GM18507 (cell line): ENCODE data around the gene THAP6.
"Not testable (repeated sequence)": the region's sequence is repeated elsewhere in the genome, so short reads cannot be mapped to it uniquely, and the experiment has no call there.

Source experiments
- DNase-seq: peaks from one replicate; pipeline ENCODE4 v3.0.0; 2011; ENCODE audit warnings: low read depth; ENCODE audit not compliant: insufficient read length; ENCODE audit errors: extremely low spot score
- FAIRE-seq: peaks from 2 replicates; lab custom pipeline; 2011; peaks lifted over from hg19 to GRCh38; lab: Jason Lieb, UNC

Gene THAP6

DNA sequence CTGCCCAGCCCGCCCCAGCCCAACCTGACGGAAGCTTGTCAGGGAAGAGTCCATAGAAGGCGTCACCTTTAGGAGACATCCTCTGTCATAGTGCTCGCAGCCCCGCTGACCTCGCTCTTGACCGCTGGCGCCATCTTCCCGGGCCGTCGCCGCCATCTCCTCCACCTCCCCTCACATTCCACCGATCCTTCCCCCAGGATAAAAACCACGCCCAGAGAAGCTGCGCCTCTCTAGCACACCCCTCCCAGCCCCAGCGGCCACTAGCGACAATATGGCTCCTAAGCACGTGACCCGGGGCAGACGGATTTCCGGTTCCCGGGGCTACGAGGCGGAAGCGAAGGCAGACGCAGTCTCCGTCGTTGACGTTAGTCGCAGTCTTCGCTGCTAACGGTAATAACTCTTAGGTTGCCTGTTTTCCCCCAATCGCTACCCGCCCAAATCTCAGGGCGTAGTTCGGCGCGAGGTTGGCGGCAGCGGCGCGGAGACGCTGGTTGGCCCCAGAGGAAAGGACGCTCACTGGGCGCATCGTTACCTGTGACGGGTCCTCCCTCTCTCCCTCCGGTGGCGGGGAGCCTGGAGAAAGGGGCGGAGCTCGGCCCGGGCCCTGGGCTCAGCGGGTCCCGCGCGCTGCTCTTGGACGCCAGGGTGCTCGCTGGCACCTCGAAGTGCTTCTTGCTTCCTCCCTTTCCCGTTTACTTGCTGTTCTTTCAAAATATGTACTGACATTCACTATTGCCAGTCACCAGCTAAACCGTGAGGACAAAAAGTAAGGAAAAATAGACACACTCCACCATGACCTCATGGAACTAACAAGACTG lies at the start of gene THAP6, which contains the start of gene RCHY1:
TSS of gene THAP6 (plus strand) at position 343 of the 818 bp plus-strand sequence. CDS start 980 bp downstream, outside the sequence.
TSS of gene RCHY1 (minus strand) at position 273 of the 818 bp plus-strand sequence. CDS start at position 156, 117 bp downstream.
- peak; percentile 96 for FAIRE-seq
- DNase-seq: peak; percentile 68

- DNase-seq: no peak
- FAIRE-seq: no peak
Measured at GRCh38 chr4:75469896-75470295, 44.4 kb upstream of the THAP6 start.

DNA sequence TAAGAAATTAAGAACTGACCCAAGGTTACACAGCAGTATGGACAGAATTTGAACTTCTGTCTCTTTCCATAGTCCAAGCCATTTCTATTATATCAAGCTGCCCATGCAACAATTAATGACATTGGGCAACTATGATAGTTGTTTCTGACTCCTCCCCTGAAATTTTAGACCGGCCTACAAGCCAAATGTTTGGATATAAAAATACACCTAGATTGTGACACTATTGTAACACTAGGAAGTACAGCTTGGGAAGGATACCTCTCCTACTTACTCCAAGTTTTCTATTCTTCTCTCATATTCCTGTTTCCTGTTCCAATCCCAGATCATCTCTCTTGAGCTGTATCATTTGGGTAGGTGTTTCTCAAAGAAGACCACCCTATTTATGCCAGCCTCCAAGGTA lies 43.5 kb upstream of the THAP6 start:
- DNase-seq (no peak), FAIRE-seq (no peak)

GRCh38 chr4:75477201-75477600 lies 37.1 kb upstream of the THAP6 start:
- FAIRE-seq (no peak), DNase-seq (no peak)

DNA sequence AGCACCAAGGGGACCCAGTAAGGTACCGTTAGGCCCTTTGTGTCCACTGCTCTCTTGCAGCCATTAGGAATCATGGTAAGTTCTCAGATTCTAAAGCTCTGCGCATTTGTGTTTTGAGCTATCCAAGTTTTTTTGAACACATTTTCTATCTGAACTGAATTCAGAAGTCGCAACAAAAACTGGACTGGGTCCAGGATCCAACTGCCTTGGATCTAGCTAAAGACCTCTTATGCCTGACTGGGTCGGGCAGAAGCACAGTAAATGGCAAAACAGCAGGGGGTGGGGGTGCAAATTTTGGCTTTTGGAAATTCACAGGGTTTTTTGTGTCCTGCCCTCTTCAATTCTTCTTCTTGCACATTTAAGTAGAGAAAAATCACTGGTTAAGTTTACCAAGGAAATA lies 30.1 kb upstream of the THAP6 start:
- DNase-seq (no peak), FAIRE-seq (no peak)

DNA sequence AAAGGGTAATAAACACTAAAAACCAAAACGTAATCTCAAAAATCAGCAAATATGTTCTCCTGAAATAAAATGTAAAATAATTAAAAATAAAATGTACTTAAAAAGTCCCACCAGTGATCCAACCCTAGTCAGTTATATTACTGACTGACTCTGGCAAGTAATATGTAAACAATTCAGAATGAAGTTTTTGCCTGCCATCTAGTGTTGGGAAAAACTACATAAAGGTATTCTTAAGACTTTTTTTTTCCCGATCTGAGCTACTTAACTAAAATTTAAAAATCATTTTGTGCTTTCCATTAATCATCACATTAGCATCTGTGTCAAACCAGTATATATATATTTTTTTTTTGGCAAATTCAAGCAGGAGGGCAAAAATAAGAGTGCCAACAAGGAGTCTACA lies 24.1 kb upstream of the THAP6 start:
- no peak for DNase-seq
- FAIRE-seq: no peak

- DNase-seq (no peak), FAIRE-seq (no peak)
Measured at GRCh38 chr4:75494563-75494962, 19.7 kb upstream of the THAP6 start.

- FAIRE-seq (no peak), DNase-seq (no peak)
Measured at GRCh38 chr4:75495476-75495875, 18.8 kb upstream of the THAP6 start.

GRCh38 chr4:75496406-75496805 lies 17.9 kb upstream of the THAP6 start:
- FAIRE-seq: no peak
- no peak for DNase-seq

GRCh38 chr4:75497133-75497532 lies 17.1 kb upstream of the THAP6 start:
- FAIRE-seq: peak; percentile 31
- DNase-seq: no peak

DNA sequence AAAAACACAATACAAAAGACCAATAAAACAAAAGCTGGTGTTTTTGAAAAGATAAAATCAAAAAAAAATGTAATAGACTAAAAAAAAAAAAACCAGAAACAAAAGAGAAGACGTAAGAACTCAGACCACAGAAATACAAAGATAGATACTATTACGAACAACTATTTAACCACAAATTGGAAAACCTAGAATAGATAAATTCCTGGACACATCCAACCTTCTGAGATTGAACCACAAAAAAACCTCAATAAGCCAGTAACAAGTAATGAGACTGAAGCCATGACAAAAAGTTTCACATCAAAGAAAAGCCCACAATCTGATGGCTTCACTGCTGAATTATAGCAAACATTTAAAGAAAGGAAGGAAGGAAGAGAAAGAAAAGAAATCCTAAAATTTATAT lies 16.2 kb upstream of the THAP6 start:
- DNase-seq (no peak), FAIRE-seq (no peak)

DNA sequence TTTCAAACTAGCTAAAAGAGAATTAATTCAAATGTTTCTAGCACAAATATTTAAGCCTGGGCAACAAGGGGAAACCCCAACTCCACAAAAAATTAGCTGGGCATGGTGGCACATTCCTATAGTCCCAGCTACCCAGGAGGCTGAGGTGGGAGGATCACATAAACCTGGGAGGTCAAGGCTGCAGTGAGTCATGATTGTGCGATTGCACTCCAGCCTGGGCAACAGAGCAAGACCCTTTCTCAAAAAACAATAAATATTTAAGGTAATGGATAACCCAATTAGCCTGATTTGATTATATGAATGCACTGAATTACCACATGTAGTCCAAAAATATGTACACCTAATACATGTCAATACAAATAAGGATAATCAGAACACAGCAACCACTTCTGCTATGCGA lies 14.4 kb upstream of the THAP6 start:
- DNase-seq: no peak
- FAIRE-seq: no peak

DNA sequence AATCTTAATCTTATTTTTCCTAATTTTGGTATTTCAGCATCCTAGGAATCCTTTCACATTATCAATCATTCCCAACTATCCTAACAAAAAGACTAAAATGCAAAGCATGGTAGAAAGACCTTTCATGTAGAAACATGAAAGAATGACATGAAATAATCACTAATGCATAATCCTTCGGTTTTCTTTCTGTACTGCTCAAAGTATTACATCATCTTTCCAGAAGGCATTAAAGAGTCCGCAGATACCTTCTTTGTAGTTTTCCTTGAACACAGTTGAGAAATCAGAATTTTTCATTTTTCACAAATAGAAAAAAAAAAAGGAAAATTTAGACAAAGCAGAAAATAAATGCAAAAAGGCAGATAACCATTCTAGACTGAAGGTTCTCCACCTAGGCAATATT lies 11.6 kb upstream of the THAP6 start:
- no peak for FAIRE-seq
- DNase-seq: no peak

GRCh38 chr4:75505630-75506029 lies 8.6 kb upstream of the THAP6 start:
- DNase-seq: no peak
- no peak for FAIRE-seq

- FAIRE-seq, DNase-seq: not testable (repeated sequence)
Measured at GRCh38 chr4:75509592-75509991, 4.7 kb upstream of the THAP6 start.

GRCh38 chr4:75511841-75512240 lies 2.4 kb upstream of the THAP6 start:
- DNase-seq (no peak), FAIRE-seq (no peak)

DNA sequence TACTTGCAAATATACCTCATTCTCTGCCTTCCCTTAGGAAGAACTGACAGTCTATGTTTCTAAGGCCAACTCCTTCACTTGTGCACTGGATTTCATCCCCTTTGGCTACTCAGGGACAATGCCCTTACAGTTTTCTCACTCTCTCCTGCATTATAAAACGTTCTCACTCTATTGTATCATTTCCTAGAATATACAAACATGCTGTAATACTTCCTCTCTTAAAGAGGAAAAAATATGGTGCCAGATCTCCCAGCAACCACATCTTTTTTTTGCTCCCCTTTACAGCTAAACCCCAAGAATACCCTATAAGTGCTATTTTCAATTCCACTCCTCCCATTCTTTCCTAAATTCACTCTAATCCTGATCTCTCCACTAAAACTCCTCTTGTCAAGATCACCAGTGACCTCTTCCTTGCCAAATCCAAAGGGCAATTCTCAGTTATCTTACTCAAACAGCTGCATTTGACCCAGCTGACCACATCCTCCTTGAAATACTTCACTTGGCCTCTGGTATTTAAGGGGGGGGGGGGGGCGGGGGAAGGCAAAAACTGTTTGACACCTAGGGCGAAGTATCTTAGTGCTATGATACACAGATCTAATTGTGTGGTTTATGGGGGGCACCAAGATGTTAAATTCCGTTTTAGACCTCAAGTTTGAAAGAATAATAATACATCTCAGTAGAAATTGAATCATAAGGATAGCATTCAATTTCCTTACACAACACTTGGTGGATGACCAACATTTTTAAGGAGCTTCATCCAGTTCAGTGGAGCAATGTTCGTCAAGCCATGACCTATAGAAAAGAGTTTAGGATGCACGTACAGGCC lies 1.7 kb upstream of the THAP6 start:
- peak; percentile 42 for FAIRE-seq

DNA sequence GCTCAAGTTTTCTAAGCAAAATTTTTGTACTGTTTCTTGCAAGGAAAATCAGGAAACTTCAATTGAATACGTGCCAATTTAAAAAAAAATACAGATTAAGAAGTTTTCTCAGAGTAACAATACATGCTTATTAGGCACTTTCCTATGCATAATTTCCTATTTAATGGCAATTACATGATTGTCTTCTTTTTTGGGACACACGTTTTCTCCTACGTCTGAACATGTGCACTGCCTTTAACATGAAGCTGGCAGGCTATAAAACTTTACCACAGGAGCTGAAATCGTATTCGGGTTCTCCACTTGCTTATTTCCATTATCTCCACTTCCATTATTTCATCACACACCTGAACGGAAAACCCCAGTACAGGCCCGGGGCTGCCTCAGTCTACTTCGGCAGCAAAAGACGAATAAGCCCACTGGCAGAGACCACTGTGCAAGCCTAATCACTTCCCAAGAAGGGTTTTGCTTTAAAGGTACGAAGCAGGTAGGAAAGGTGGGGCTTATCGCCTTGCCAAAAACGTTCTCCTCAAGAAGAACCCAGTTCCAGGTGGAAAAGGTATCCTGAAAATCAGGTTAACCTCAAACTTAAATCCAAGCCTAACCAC lies 645 bp upstream of the THAP6 start:
- no peak for FAIRE-seq
- no peak for DNase-seq

More for the DNA sequence above, 1.7 kb upstream of the THAP6 start:
- peak; percentile 1 for DNase-seq

DNA sequence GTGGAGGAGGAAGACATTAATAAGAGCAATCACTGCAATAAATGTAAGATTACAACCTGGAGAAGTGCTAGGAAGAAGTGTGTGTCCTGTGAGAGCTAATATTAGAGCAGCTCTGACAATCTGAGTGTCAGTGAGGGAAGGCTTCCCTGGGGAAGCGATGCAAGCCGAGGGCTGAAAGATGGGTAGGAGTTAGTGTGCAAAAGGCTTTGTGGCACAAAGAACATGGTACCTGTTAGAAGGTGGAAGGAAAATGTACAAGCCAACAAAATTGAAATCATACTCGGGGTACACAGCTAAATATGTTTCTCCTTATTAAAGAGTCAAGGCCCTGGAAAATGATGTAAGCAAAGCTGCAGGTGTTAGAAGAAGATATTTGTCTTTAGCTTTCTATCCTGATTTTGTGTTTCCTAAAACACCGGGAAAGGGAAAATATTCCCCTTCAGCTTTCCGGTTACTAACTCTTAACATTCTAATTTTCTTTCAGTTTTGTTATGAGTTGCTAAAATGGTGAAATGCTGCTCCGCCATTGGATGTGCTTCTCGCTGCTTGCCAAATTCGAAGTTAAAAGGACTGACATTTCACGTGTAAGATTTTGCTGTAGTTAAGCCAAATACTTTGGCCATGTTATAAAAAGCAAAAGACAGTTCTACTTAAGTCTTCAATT lies 808 bp downstream of the THAP6 start:
- FAIRE-seq (peak; percentile 76), DNase-seq (peak; percentile 2)

DNA sequence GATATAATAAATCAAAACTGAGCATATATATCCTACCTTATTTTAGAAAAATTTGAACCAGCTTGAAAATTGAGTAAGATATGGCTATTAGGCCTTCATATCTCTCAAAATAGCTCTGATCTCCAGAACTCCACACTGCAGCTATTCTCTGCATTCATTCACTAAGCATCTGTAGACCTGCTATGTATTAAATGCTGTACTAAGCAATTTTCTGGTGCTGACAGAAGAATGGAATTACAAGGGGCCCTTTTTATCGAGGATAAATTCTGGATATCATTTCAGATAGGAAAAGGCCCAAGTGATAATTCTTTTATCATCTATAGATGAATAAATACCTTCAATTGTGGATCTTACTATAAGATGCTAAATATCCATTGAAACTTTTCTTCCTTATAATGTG lies 1.9 kb downstream of the THAP6 start:
- FAIRE-seq (no peak), DNase-seq (no peak)
